ENCODE data around the gene PTGDS.
A peak's percentile ranks its signal among the peaks of the same experiment; 100 is the strongest.

The PTGDS gene

DNA sequence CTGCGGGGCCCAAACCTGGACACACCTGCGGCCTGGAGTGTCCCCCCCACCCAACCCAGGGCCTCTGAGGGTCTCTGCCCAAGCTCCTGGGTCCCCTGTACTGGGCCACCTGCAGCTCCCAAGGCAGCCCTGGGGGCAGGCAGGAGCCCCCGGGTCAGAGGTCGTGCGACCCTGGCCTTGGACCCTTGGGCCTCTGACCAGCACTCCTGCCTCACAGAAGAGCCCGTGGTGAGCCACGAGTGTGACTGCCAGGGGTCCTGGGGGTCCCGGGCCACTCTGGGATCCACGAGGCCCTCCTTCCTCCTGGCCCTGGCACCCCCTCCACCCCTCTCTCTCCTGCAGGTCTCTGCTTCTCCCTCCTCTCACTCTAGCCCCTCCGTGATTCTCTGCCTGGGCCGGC is 5.0 kb upstream of the PTGDS start:
- Histone ChIP-seq H3K23ac (ENCODE audit: low read depth, low read length, poor library complexity) (no peak overlapping the region), H4K8ac (ENCODE audit: low read depth, low read length) (peak overlapping the region; percentile 17), H3K27ac (replicated peaks; ENCODE audit: low read length) (no peak overlapping the region), H3K4ac (ENCODE audit: low read length) (peak overlapping the region; percentile 23), H3K14ac (ENCODE audit: low read length) (no peak overlapping the region), H2BK12ac (ENCODE audit: low read length) (no peak overlapping the region), H4K91ac (ENCODE audit: low read depth, low read length, poor library complexity) (peak overlapping the region; percentile 85), H2AK5ac (ENCODE audit: low read depth, low read length) (peak overlapping the region; percentile 84), H3K4me1 (ENCODE audit: control insufficient read depth in 2 of 2, insufficient read depth in 1 of 2, low read depth in 1 of 2, low read length in 2 of 2) (peaks cover 0 to 3% of the 10 kb centered on the region in 2 donors), H2AFZ (ENCODE audit: low read length) (no peak overlapping the region), H3K36me3 (replicated peaks in 1 of 2; ENCODE audit: control insufficient read depth in 2 of 2, insufficient read depth in 2 of 2, low read length in 2 of 2) (no peaks in the 10 kb centered on the region), H3K9me3 (replicated peaks in 1 of 2; ENCODE audit: control insufficient read depth in 2 of 2, insufficient read depth in 1 of 2, low read depth in 1 of 2, low read length in 2 of 2) (no peaks in the 10 kb centered on the region), H3K27me3 (ENCODE audit: control insufficient read depth in 3 of 3, insufficient read depth in 3 of 3, low read depth in 1 of 3, low read length in 3 of 3) (peaks cover 0 to 56% (median 6%) of the 10 kb centered on the region in 3 experiments), H3K4me2 (ENCODE audit: insufficient read depth, low read length, poor library complexity, severe bottlenecking) (no peak overlapping the region), H3K4me3 (ENCODE audit: low read length in 2 of 2) (no peak overlapping the region), H3K79me1 (ENCODE audit: low read depth, low read length) (no peaks in the 10 kb centered on the region), H2BK120ac (ENCODE audit: low read depth, low read length) (no peak overlapping the region), H2BK5ac (ENCODE audit: low read length) (peak overlapping the region; percentile 39), H3K9ac (ENCODE audit: low read depth, low read length, poor library complexity) (no peak overlapping the region), H2BK15ac (ENCODE audit: low read length) (peak overlapping the region; percentile 89), H3K18ac (ENCODE audit: low read length) (peak overlapping the region; percentile 48)
- no CpG with 5 or more reads among the region's 11 CpGs for WGBS, 2 donors (ENCODE audit: extremely low coverage in 2 of 2, insufficient read length in 2 of 2, insufficient replicate concordance in 1 of 2)
- DNase-seq (ENCODE audit: low spot score): no peak

- Histone ChIP-seq H3K27ac (replicated peaks; ENCODE audit: low read length) (no peak overlapping the region), H2AK5ac (ENCODE audit: low read depth, low read length) (peak overlapping the region; percentile 95), H3K79me1 (ENCODE audit: low read depth, low read length) (no peaks in the 10 kb centered on the region), H4K8ac (ENCODE audit: low read depth, low read length) (peak overlapping the region; percentile 17), H3K4me3 (ENCODE audit: low read length in 2 of 2) (no peak overlapping the region), H3K4me2 (ENCODE audit: insufficient read depth, low read length, poor library complexity, severe bottlenecking) (no peak overlapping the region), H2BK120ac (ENCODE audit: low read depth, low read length) (no peak overlapping the region), H2BK15ac (ENCODE audit: low read length) (peak overlapping the region; percentile 89), H2BK12ac (ENCODE audit: low read length) (peak overlapping the region; percentile 58), H4K91ac (ENCODE audit: low read depth, low read length, poor library complexity) (peak overlapping the region; percentile 85), H2AFZ (ENCODE audit: low read length) (no peak overlapping the region), H3K27me3 (ENCODE audit: control insufficient read depth in 3 of 3, insufficient read depth in 3 of 3, low read depth in 1 of 3, low read length in 3 of 3) (peaks cover 0 to 60% (median 10%) of the 10 kb centered on the region in 3 experiments), H3K4me1 (ENCODE audit: control insufficient read depth in 2 of 2, insufficient read depth in 1 of 2, low read depth in 1 of 2, low read length in 2 of 2) (peaks cover 0 to 8% of the 10 kb centered on the region in 2 donors), H3K23ac (ENCODE audit: low read depth, low read length, poor library complexity) (no peak overlapping the region), H3K14ac (ENCODE audit: low read length) (peak overlapping the region; percentile 38), H3K4ac (ENCODE audit: low read length) (peak overlapping the region; percentile 23), H3K36me3 (replicated peaks in 1 of 2; ENCODE audit: control insufficient read depth in 2 of 2, insufficient read depth in 2 of 2, low read length in 2 of 2) (no peaks in the 10 kb centered on the region), H2BK5ac (ENCODE audit: low read length) (peak overlapping the region; percentile 39), H3K9me3 (replicated peaks in 1 of 2; ENCODE audit: control insufficient read depth in 2 of 2, insufficient read depth in 1 of 2, low read depth in 1 of 2, low read length in 2 of 2) (no peaks in the 10 kb centered on the region), H3K18ac (ENCODE audit: low read length) (peak overlapping the region; percentile 48), H3K9ac (ENCODE audit: low read depth, low read length, poor library complexity) (no peak overlapping the region)
- WGBS, 2 donors (ENCODE audit: extremely low coverage in 2 of 2, insufficient read length in 2 of 2, insufficient replicate concordance in 1 of 2): no CpG with 5 or more reads among the region's 13 CpGs
- DNase-seq (ENCODE audit: low spot score): no peak
These were observed 4.6 kb upstream of the PTGDS start for GRCh38 chr9:136972743-136973142.

DNA sequence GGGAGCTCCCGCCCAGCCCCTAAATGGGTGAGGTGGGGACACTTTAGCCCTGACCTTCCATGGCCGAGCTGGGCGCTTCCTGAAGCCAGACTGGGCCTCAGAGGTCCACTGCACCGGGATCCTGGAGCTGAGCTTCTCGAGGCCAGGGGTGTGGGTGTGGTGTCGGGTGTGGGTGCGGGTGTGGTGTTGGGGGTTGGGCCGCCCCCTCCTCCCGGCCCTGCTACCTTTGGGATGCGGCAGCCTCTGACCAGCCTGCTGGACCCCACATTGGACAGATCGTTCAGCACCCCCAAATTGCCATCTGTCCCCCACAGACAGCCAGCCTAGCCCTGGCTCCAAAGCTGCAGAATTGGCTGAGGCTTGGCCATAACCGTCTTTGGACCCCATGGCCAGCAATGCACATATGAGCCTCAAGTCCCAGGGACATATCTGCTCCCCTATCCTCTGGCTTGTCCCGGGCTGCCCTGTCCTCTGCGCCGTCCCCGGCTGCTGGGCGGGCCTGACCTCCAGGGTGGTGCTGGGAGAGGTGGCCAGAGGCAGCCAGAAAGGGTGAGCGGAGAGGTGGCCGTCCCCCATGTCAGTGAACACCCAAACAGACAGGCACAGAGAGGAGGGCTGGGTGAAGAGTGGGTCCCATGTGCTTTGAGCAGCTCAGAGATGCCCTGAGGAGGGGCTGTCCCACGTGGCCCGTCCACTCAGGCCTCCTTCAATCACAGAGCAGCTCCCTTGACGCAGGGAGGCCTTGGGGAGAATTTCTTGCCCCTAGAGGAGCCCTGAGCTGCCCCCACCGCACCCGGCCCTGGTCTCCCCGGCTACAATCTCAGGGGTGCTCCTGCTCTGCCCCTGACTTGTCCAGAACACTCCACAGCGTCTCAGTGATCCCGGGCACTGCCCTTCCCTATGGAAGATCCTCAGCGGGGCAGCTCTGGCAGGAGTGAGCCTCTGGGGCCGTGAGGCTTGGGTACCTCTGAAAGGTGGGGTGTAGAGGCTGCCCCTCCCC is 3.4 kb upstream of the PTGDS start:
- peak overlapping the region; percentile 79 for H4K91ac ChIP-seq (ENCODE audit: low read depth, low read length, poor library complexity)
- no peak overlapping the region for H3K4ac ChIP-seq (ENCODE audit: low read length)
- DNase-seq (ENCODE audit: low spot score): no peak
- H3K27me3 ChIP-seq (ENCODE audit: control insufficient read depth in 3 of 3, insufficient read depth in 3 of 3, low read depth in 1 of 3, low read length in 3 of 3): peaks cover 0 to 67% (median 12%) of the 10 kb centered on the region in 3 experiments
- H3K14ac ChIP-seq (ENCODE audit: low read length): peak overlapping the region; percentile 21
- H3K79me1 ChIP-seq (ENCODE audit: low read depth, low read length): no peaks in the 10 kb centered on the region
- H2AFZ ChIP-seq (ENCODE audit: low read length): no peak overlapping the region
- H3K9me3 ChIP-seq (replicated peaks in 1 of 2; ENCODE audit: control insufficient read depth in 2 of 2, insufficient read depth in 1 of 2, low read depth in 1 of 2, low read length in 2 of 2): no peaks in the 10 kb centered on the region
- peak overlapping the region; percentile 38 for H3K18ac ChIP-seq (ENCODE audit: low read length)
- H3K4me1 ChIP-seq (ENCODE audit: control insufficient read depth in 2 of 2, insufficient read depth in 1 of 2, low read depth in 1 of 2, low read length in 2 of 2): peaks cover 0 to 9% of the 10 kb centered on the region in 2 donors
- H3K4me2 ChIP-seq (ENCODE audit: insufficient read depth, low read length, poor library complexity, severe bottlenecking): no peak overlapping the region
- peak overlapping the region; percentile 65 for H4K8ac ChIP-seq (ENCODE audit: low read depth, low read length)
- H2AK5ac ChIP-seq (ENCODE audit: low read depth, low read length): peak overlapping the region; percentile 95
- no CpG with 5 or more reads among the region's 29 CpGs for WGBS, 2 donors (ENCODE audit: extremely low coverage in 2 of 2, insufficient read length in 2 of 2, insufficient replicate concordance in 1 of 2)
- peak overlapping the region; percentile 22 for H2BK12ac ChIP-seq (ENCODE audit: low read length)
- H3K36me3 ChIP-seq (replicated peaks in 1 of 2; ENCODE audit: control insufficient read depth in 2 of 2, insufficient read depth in 2 of 2, low read length in 2 of 2): no peaks in the 10 kb centered on the region
- no peak overlapping the region for H3K4me3 ChIP-seq (ENCODE audit: low read length in 2 of 2)
- H2BK5ac ChIP-seq (ENCODE audit: low read length): no peak overlapping the region
- peak overlapping the region; percentile 81 for H2BK15ac ChIP-seq (ENCODE audit: low read length)
- no peak overlapping the region for H3K23ac ChIP-seq (ENCODE audit: low read depth, low read length, poor library complexity)
- H2BK120ac ChIP-seq (ENCODE audit: low read depth, low read length): no peak overlapping the region
- no peak overlapping the region for H3K9ac ChIP-seq (ENCODE audit: low read depth, low read length, poor library complexity)
- no peak overlapping the region for H3K27ac ChIP-seq (replicated peaks; ENCODE audit: low read length)
